Stimulated activated CD4-positive, alpha-beta T cell treated with anti-CD3 and anti-CD28 coated beads, Interleukin-12 subunit alpha, Interleukin-12 subunit beta, amount 100 ng/mL, for 48 hours (primary cell): ENCODE results near the gene ACOX3.
"Not testable (repeated sequence)": the region's sequence is repeated elsewhere in the genome, so short reads cannot be mapped to it uniquely, and the experiment has no call there.

ENCODE experiments used
- DNase-seq, 3 donors: peaks; one replicate each; pipeline ENCODE4 v3.0.0-alpha.2; 2020; ENCODE audit warnings: low read depth in 2 of 3, low spot score in 1 of 3

ACOX3 gene

DNA sequence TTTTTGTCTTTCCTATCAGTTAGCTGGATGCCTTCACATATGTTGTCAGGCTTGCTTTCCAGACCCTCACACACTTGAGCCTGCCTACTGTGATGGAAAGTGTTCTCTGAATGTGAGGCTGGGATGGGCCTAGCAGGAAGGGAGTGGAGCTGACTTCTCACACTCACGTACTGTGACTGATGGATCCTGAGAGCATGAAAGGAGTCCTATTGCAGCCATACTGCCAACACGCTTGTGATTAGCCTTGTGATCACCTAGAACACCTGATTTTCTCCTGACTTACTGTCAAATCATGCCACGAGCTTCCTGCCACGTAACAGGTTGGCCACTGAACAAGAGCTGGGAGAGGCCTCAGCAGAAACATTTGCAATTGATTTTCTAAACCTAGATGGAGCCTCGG, 49.9 kb downstream of the ACOX3 start:
- no peak for DNase-seq

GRCh38 chr4:8388528-8388870, 52.0 kb downstream of the ACOX3 start:
- no peak for DNase-seq

GRCh38 chr4:8387615-8388527, 52.7 kb downstream of the ACOX3 start:
- DNase-seq: no peak

DNA sequence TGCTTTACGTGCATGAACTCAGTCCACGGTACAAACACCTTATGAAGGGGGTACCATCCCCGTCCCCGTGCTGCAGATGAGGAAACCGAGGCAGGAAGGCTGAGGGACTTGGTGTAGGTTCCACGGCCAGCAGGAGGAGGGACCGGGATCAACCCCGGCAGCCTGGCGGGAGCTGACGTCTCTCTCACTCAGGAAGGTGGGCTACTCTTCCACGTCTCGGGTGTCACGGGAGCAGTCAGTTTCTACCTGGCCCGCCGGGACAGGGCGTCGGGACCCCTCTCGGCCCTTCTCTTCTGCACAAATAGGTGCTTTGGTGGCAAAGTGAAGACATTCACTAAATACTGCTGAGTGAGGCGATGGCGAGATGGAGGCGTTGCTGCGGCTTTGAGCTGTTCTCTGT, 53.3 kb downstream of the ACOX3 start:
- no peak for DNase-seq

DNA sequence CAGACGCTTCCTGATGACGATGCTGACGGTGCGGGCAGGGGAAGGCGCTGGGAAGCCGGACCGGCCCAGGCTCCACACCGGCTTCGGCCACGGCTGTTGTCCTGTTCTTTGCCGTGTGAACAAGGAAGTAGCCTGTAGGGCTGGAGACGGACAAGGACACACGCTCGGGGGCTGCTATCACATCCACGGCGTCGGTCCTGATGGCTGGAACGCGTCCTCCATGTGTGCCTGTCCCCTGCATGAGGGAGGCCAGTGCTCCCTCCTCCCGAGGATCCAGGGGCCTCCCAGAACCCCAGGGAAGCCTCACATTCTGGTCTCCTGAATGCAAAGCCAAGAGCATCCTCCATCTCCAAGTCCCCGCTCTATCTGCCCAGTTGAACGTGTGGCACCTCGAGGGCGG, 53.8 kb downstream of the ACOX3 start:
- DNase-seq: no peak

GRCh38 chr4:8386131-8386530, 54.4 kb downstream of the ACOX3 start:
- not testable (repeated sequence) for DNase-seq

GRCh38 chr4:8385611-8386010, 54.9 kb downstream of the ACOX3 start:
- no peak for DNase-seq

- no peak for DNase-seq
Observed at GRCh38 chr4:8385106-8385505, 55.4 kb downstream of the ACOX3 start.

DNA sequence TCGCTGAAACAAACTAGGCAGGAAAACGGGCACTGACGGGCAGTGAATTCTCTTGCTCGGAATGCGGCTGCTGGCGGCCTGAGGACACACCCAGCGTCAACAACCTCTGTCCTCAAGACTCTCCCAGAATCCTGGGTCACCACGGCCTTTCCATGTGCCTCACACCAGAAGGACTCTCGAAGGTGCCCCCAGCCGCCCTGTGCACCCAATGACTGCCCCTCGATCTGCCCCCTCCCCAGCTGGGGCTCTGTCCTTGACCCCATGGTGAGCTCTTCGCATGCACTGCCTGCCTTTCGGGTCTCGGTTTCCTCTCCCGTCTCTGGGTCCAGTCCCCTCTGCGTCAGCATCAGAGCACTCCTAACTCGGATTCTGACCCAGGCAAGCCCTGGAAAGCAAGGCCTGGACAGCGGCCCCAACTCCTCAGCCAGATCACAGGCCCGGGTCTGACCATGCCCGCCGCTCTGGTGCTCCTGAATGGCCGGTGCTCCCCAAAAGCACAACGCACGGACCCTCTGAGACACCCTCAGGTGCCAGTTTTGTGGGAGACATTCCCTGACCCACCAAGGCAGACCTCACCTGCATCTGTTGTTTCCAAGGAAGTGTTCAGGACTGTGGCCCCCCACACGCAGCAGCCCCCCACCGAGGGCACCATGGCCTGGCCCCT, 56.0 kb downstream of the ACOX3 start:
- no peak for DNase-seq

DNA sequence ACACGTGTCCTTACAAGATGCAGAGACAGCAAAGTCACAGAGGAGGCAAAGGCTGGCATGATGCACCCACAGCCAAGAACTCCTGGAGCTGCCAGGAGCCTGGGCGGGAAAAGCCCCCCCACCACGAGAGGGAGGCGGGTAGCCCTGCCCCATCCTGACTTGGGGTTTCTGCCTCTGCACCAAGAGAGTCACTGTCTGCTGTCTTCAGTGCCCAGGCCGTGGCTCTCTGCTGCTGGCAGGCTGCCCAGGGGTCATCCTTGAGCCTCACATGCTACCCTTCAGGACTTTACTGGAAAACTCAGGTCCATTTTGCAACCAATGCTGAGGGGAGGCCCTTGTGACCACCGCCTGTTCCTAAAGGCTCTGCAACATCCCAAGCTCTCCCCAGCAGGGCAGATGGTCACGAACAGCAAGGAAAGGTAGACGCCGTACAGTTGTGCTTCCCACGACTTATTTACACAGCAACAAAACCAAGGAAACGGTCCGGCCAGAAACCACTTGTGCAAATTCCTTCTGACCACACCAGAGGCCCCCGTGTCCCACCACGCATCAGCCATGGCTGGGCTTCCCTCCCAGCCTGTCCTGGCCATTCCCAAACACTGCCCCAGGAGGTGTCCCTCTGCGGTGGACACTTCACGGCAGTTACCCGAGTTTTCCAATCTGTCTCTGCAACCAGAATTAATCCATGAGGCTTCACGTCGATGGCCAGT, 56.9 kb downstream of the ACOX3 start:
- DNase-seq: no peak

DNA sequence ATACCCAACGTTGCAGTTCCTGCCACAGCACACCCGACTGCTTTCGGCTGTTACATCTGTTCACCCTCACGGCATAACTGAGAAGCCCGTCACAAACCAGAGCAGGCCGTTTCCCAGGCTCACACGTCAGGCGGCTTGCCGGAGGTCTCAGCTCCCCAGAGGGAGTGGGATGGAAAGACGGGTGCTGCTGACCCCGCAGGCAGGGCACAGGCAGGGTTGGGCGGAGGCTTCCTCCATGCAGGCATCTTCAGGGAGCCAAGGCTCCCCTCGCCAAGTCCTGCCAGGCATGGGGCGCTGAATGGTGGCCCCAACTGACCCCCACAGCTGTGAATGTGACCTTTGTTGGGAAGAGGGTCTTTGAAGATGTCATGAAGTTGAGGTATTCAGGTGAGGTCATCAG, 57.5 kb downstream of the ACOX3 start:
- DNase-seq: no peak

DNA sequence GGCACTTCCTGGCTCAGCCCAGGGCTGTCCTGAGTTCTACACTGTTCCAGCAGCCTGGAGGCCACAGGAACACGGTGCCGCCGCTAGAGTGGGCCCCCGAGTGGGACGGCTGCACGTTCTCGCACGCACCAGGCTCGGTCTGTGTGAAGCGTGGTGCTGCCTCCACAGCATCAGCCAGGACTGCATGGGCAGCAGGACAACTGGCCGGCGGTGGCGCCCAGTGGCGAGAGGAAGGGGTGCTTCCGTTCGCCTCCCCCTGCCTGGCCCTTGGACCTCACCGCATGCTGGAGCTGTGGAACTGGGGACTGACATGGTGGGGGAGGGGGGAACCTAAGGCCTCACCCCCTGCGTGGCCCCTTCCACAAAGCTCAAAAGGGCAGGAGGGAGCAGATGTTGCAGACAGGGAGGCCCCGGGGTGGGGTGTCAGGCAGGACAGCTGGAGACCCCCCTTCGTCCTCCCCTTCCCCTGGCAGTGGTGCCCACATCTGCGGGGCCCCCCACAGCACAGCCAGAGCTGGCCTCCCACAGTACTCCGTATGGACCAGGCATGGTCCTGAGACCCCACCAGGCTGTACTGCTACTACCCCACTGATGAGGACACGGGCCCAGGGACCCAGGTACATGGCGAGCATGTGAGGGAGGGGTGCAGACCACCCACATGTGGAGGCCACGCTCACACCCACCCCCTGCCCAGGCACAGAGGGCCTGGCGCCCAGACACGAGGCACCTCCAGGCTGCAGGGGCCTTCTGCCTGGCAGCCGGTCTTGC, 58.5 kb downstream of the ACOX3 start:
- no peak for DNase-seq

GRCh38 chr4:8380511-8381415, 59.8 kb downstream of the ACOX3 start:
- no peak for DNase-seq

DNA sequence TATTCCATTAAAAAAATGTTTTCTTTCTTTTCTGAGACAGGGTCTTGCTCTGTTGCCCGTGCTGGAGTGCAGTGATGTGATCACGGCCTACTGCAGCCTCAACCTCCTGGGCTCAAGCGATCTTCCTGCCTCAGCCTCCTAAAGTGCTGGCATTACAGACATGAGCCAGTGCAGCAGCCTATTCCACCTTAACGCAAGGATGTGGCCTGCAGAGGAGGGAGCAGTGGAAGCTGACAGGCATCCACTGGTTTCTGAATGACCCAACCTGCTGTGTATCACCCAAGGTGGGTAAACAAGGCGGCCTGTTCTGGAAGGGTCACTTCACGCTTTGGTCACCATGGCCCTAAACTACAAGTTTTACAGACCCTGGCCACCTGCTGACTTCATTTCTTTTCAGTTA, 60.8 kb downstream of the ACOX3 start:
- no peak for DNase-seq

DNA sequence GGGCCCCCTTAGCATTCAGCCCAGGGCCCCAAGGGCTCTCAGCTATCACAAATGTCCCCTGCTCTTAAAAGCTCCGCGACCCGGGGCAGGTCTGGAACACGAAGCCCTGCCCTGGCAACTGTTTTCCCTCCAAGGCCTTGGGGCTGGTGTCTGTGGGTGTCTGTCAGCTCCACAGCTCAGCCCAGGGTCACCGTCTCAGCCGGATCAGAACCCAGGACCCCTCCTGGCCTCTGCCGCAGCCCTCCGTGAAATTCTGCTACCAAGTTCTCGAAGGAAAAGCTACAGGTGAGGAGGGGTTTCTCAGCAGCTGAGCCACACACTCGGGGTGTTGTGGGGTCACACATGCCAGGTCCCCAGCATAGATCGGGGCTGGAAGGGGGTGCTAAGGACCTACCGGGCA, 61.2 kb downstream of the ACOX3 start:
- DNase-seq: no peak

GRCh38 chr4:8378776-8379175, 61.7 kb downstream of the ACOX3 start:
- no peak for DNase-seq

DNA sequence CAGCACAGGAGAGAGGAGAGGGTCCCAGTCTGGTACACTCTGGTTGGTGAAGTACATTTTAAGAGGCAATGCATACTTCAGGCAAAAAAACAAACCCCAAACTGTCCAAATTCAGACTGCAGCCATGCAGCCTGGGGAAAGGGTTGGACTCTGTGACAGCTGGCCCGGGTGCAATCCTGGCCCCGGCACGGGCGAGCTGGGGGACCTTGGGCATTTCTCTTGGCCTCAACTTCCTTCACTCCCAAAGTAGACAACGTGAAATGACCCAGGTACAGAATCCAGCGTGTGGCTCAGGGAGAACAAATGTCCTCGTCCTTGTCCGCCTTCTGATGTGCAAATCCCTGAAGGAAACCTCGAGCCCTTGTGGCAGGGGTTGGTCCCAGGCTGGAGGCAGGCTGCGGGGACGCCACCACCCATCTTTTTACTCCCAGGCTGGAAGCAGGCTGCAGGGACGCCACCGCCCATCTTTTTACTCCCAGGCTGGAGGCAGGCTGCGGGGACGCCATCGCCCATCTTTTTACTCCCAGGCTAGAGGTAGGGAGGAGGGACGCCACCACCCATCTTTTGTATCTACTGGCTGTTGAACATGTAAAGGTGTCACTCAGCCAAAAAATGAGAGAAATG, 62.3 kb downstream of the ACOX3 start:
- no peak for DNase-seq

- no peak for DNase-seq
Observed at GRCh38 chr4:8377103-8378075, 63.1 kb downstream of the ACOX3 start.
